H1 (cell line): ENCODE results near the gene TMEM40. TPM values are rescaled to one million over a fixed set of nuclear protein-coding genes. Genes with fewer than 3 reads are reported as not detected.

Experiments used
- CTCF ChIA-PET: fragments of 300-600 bp; sonication (Branson Sonifier 250); formaldehyde crosslinking; loops from one replicate; lab custom pipeline; 2021; ENCODE audit not compliant: partially characterized antibody; lab: Charles Lee
- POLR2A ChIA-PET: fragments of 300-600 bp; sonication (Branson Sonifier 250); formaldehyde crosslinking; loops from one replicate; lab custom pipeline; 2021; ENCODE audit warnings: inconsistent platforms; ENCODE audit not compliant: partially characterized antibody; lab: Charles Lee
- DNase-seq, 2 experiments: peaks; one replicate each; pipeline versions ENCODE4 v3.0.0 to v3.0.0-alpha.2; 2010 to 2022; ENCODE audit warnings: low spot score in 2 of 2, low read depth in 1 of 2, mixed read lengths in 1 of 2
- FAIRE-seq: peaks from 2 replicates; lab custom pipeline; 2011; peaks lifted over from hg19 to GRCh38; lab: Jason Lieb, UNC
- H2AFZ ChIP-seq: 2 replicates; pipeline ENCODE4 v1.8.1; 2012; ENCODE audit warnings: low read length, inconsistent platforms
- H2AK5ac ChIP-seq: 2 replicates; pipeline ENCODE4 v1.6.1; 2013; ENCODE audit warnings: low read depth, low read length
- H2BK120ac ChIP-seq: replicated peaks from 2 replicates; pipeline ENCODE3; 2013; ENCODE audit warnings: low read depth, low read length, inconsistent platforms
- H2BK12ac ChIP-seq: 2 replicates; pipeline ENCODE4 v1.6.1; 2013; ENCODE audit warnings: low read depth, low read length
- H2BK15ac ChIP-seq: 2 replicates; pipeline ENCODE4 v1.6.1; 2013; ENCODE audit warnings: low read length
- H2BK20ac ChIP-seq: 2 replicates; pipeline ENCODE4 v1.6.1; 2013; ENCODE audit warnings: low read length
- H2BK5ac ChIP-seq: 2 replicates; pipeline ENCODE4 v1.6.1; 2013; ENCODE audit warnings: low read depth, low read length
- H3K14ac ChIP-seq: 2 replicates; pipeline ENCODE4 v1.6.1; 2013; ENCODE audit warnings: inconsistent platforms; ENCODE audit not compliant: insufficient read length
- H3K18ac ChIP-seq: 2 replicates; pipeline ENCODE4 v1.6.1; 2013; ENCODE audit warnings: low read length; ENCODE audit errors: extremely low read depth
- H3K23ac ChIP-seq: 2 replicates; pipeline ENCODE4 v1.6.1; 2013; ENCODE audit warnings: inconsistent platforms; ENCODE audit not compliant: insufficient read length
- H3K23me2 ChIP-seq: 2 replicates; pipeline ENCODE4 v1.6.1; 2013; ENCODE audit warnings: low read depth, low read length
- H3K27ac ChIP-seq: 2 replicates; pipeline ENCODE4 v1.6.1; 2011; ENCODE audit warnings: low read depth, low read length, inconsistent platforms
- H3K27me3 ChIP-seq, 4 experiments: replicated peaks in 1 of 4; 1 replicate in 1 of 4; 2 replicates in 3 of 4; pipeline versions ENCODE4 v1.6.1 to v1.8.1; 2011 to 2013; ENCODE audit warnings: low read length in 3 of 4, mild to moderate bottlenecking in 3 of 4, inconsistent platforms in 2 of 4, mixed read lengths in 2 of 4, moderate library complexity in 1 of 4; ENCODE audit not compliant: control insufficient read depth in 3 of 4, insufficient read depth in 3 of 4; ENCODE audit errors: extremely low read depth in 1 of 4
- H3K36me3 ChIP-seq, 4 experiments: 2 replicates each; pipeline versions ENCODE4 v1.6.1 to v1.8.1; 2011 to 2013; ENCODE audit warnings: mild to moderate bottlenecking in 4 of 4, low read length in 3 of 4, moderate library complexity in 2 of 4, control low read depth in 1 of 4, inconsistent platforms in 1 of 4; ENCODE audit not compliant: insufficient read depth in 4 of 4, control insufficient read depth in 2 of 4
- H3K4ac ChIP-seq: replicated peaks from 2 replicates; pipeline ENCODE3; 2013; ENCODE audit warnings: low read length, low read depth, mixed read lengths, inconsistent platforms; ENCODE audit not compliant: insufficient read length
- H3K4me1 ChIP-seq, 4 experiments: replicated peaks in 1 of 4; 1 replicate in 1 of 4; 2 replicates in 3 of 4; pipeline versions ENCODE4 v1.6.1 to v1.8.1; 2011 to 2013; ENCODE audit warnings: low read length in 3 of 4, inconsistent platforms in 2 of 4, mixed read lengths in 1 of 4; ENCODE audit not compliant: insufficient read depth in 4 of 4, control insufficient read depth in 3 of 4
- H3K4me2 ChIP-seq, 2 experiments: 2 replicates each; pipeline versions ENCODE4 v1.6.1 to v1.8.1; 2011 to 2013; ENCODE audit warnings: low read depth in 2 of 2, low read length in 2 of 2, control low read depth in 1 of 2, inconsistent platforms in 1 of 2, mild to moderate bottlenecking in 1 of 2; ENCODE audit not compliant: insufficient read depth in 1 of 2
- H3K4me3 ChIP-seq, 4 experiments: fragments of 200-600, 300-600 bp in 1 of 4; sonication (generic), shearing (Covaris generic), sonication (Bioruptor Twin) in 1 of 4; 2 replicates each; pipeline versions ENCODE4 v1.5.1 to v1.8.1; 2011 to 2016; ENCODE audit warnings: low read length in 4 of 4, low read depth in 3 of 4, control low read depth in 2 of 4, inconsistent platforms in 2 of 4, mild to moderate bottlenecking in 2 of 4, mixed read lengths in 1 of 4, moderate library complexity in 1 of 4; ENCODE audit not compliant: insufficient read depth in 2 of 4; ENCODE audit errors: extremely low read depth in 1 of 4
- H3K56ac ChIP-seq: replicated peaks from 2 replicates; pipeline ENCODE3; 2013; ENCODE audit warnings: low read depth, mild to moderate bottlenecking, mixed read lengths, low read length, inconsistent platforms; ENCODE audit not compliant: insufficient read length
- H3K79me1 ChIP-seq: 2 replicates; pipeline ENCODE4 v1.6.1; 2013; ENCODE audit warnings: low read depth, low read length, control low read depth
- H3K79me2 ChIP-seq, 2 experiments: 2 replicates each; pipeline versions ENCODE4 v1.6.1 to v1.8.1; 2012 to 2013; ENCODE audit warnings: low read length in 2 of 2, mild to moderate bottlenecking in 2 of 2, inconsistent platforms in 1 of 2; ENCODE audit not compliant: insufficient read depth in 2 of 2, control insufficient read depth in 1 of 2
- H3K9ac ChIP-seq, 4 experiments: replicated peaks in 1 of 4; 1 replicate in 1 of 4; 2 replicates in 3 of 4; pipeline versions ENCODE4 v1.6.1 to v1.8.1; 2011 to 2013; ENCODE audit warnings: low read depth in 3 of 4, low read length in 3 of 4, control low read depth in 2 of 4, mild to moderate bottlenecking in 2 of 4, moderate library complexity in 2 of 4, inconsistent platforms in 1 of 4; ENCODE audit errors: extremely low read depth in 1 of 4
- H3K9me3 ChIP-seq, 2 experiments: 2 replicates each; pipeline versions ENCODE4 v1.6.1 to v1.8.1; 2012 to 2013; ENCODE audit warnings: mild to moderate bottlenecking in 2 of 2, moderate library complexity in 2 of 2, control low read depth in 1 of 2, inconsistent platforms in 1 of 2, low read depth in 1 of 2, low read length in 1 of 2, mixed read lengths in 1 of 2; ENCODE audit not compliant: insufficient read depth in 2 of 2
- H4K20me1 ChIP-seq, 2 experiments: replicated peaks in 1 of 2; 2 replicates each; pipeline versions ENCODE3 to v1.8.1; 2011 to 2013; ENCODE audit warnings: inconsistent platforms in 2 of 2, low read length in 2 of 2, mild to moderate bottlenecking in 1 of 2; ENCODE audit not compliant: insufficient read depth in 2 of 2, control insufficient read depth in 1 of 2
- H4K5ac ChIP-seq: 2 replicates; pipeline ENCODE4 v1.6.1; 2013; ENCODE audit warnings: low read length, low read depth, mixed read lengths, inconsistent platforms; ENCODE audit not compliant: insufficient read length
- H4K8ac ChIP-seq: 2 replicates; pipeline ENCODE4 v1.8.0; 2013; ENCODE audit warnings: mild to moderate bottlenecking, moderate library complexity, low read length, inconsistent platforms; ENCODE audit not compliant: insufficient read depth; ENCODE audit errors: extremely low read depth
- H4K91ac ChIP-seq: replicated peaks from 2 replicates; pipeline ENCODE3; 2013; ENCODE audit warnings: low read length, mixed read lengths, inconsistent platforms; ENCODE audit not compliant: insufficient read length
- ASH2L ChIP-seq: fragments of 200-600, 300-600 bp; sonication (generic); IDR thresholded peaks from one replicate; pipeline ENCODE4 v1.7.1; 2017; ENCODE audit warnings: low read length
- BCL11A ChIP-seq, 2 experiments: IDR thresholded peaks; one replicate each; pipeline ENCODE4 v1.6.1; 2011; ENCODE audit warnings: low read depth in 2 of 2, low read length in 2 of 2, mild to moderate bottlenecking in 2 of 2
- CBX8 ChIP-seq: fragments of 300-800, 300-1000 bp; sonication (generic); IDR thresholded peaks from 2 replicates; pipeline ENCODE4 v1.7.1; 2016; ENCODE audit warnings: low read depth, low read length, borderline replicate concordance
- CHD1 ChIP-seq: IDR thresholded peaks from 2 replicates; pipeline ENCODE4 v1.6.1; 2012; ENCODE audit warnings: low read depth, low read length, improper control_type of control experiment
- CREB1 ChIP-seq: IDR thresholded peaks from 2 replicates; pipeline ENCODE4 v1.6.1; 2012; ENCODE audit warnings: inconsistent platforms
- EZH2 ChIP-seq: fragments of 200-600 bp; sonication (generic); IDR thresholded peaks from 2 replicates; pipeline ENCODE4 v1.7.1; 2012; ENCODE audit warnings: low read depth, mild to moderate bottlenecking, moderate library complexity, low read length, inconsistent platforms; ENCODE audit not compliant: severe bottlenecking
- HDAC6 ChIP-seq: IDR thresholded peaks from one replicate; pipeline ENCODE4 v1.7.1; 2012; ENCODE audit warnings: low read depth, mild to moderate bottlenecking, inconsistent platforms, low read length, moderate library complexity
- MAFK ChIP-seq: IDR thresholded peaks from 2 replicates; pipeline ENCODE4 v1.6.1; 2012; ENCODE audit warnings: low read depth, mild to moderate bottlenecking, improper control_type of control experiment, low read length
- PHF8 ChIP-seq: fragments of 200-600 bp; sonication (generic); conservative IDR thresholded peaks from 2 replicates; pipeline ENCODE4 v1.7.1; 2012; ENCODE audit warnings: low read depth, mild to moderate bottlenecking, inconsistent platforms, low read length, moderate library complexity
- RBBP5 ChIP-seq: IDR thresholded peaks from 2 replicates; pipeline ENCODE4 v1.7.1; 2012; ENCODE audit warnings: low read depth, mild to moderate bottlenecking, inconsistent platforms, low read length, moderate library complexity, borderline replicate concordance
- SIN3A ChIP-seq, 2 experiments: IDR thresholded peaks in 1 of 2; conservative IDR thresholded peaks in 1 of 2; 2 replicates each; pipeline ENCODE4 v1.6.1; 2011 to 2012; ENCODE audit warnings: low read length in 2 of 2, improper control_type of control experiment in 1 of 2, low read depth in 1 of 2, mild to moderate bottlenecking in 1 of 2
- SIX5 ChIP-seq: IDR thresholded peaks from 2 replicates; pipeline ENCODE4 v1.6.1; 2011; ENCODE audit warnings: mild to moderate bottlenecking, low read depth, low read length
- SUZ12 ChIP-seq: fragments of 200-600 bp; sonication (generic); IDR thresholded peaks from 2 replicates; pipeline ENCODE4 v1.6.1; 2012; ENCODE audit warnings: mild to moderate bottlenecking, inconsistent platforms, low read length, moderate library complexity, mixed read lengths
- WGBS, 2 experiments: shearing (Covaris generic) in 1 of 2; methylation state at CpG; one replicate each; pipeline versions ENCODE4 v1.1.6 to v1.1.7; 2013 to 2015; ENCODE audit warnings: low lambda C conversion rate in 2 of 2, mixed read lengths in 2 of 2, inconsistent platforms in 1 of 2, low coverage in 1 of 2, missing lambda C conversion rate in 1 of 2; ENCODE audit not compliant: insufficient replicate concordance in 2 of 2, insufficient coverage in 1 of 2, insufficient read length in 1 of 2; ENCODE audit errors: extremely low coverage in 1 of 2, missing lambda C conversion rate in 1 of 2; 5-methylcytosine and 5-hydroxymethylcytosine counted together
- polyA plus RNA-seq, 7 experiments: library from polyadenylated mRNA; depleted of rRNA in 3 of 7; stranded (reverse) in 5 of 7; unstranded in 2 of 7; fragments of >200 nt in 5 of 7; fragments of 200-250 nt in 2 of 7; gene quantifications; 1 replicate in 5 of 7; 2 replicates in 1 of 7; 4 replicates in 1 of 7; pipeline versions ENCODE4 v1.2.1 to v1.2.3, GENCODE V29; 2011 to 2013; ENCODE audit warnings: missing spikeins in 2 of 7, mixed read lengths in 2 of 7
- total RNA-seq: library from RNA; stranded (reverse); fragmentation: NEBNext Ultra II Directional; extraction: Animal tissue kit (Norgen Biotek cat#: 25700); gene quantifications from 2 replicates; pipeline ENCODE4 v1.2.1, GENCODE V29; 2021
- TF ChIP-seq, protein P1 (sequence below): IDR thresholded peaks from 2 replicates; pipeline ENCODE4 v1.6.1; 2012; ENCODE audit warnings: inconsistent platforms

TMEM40 gene
- total and polyA plus RNA-seq, 2 of the 8 experiments (the other 6 are each of a cell fraction or from before 2014, with no cell fraction given), result 0.18 TPM; not detected in 1

DNA sequence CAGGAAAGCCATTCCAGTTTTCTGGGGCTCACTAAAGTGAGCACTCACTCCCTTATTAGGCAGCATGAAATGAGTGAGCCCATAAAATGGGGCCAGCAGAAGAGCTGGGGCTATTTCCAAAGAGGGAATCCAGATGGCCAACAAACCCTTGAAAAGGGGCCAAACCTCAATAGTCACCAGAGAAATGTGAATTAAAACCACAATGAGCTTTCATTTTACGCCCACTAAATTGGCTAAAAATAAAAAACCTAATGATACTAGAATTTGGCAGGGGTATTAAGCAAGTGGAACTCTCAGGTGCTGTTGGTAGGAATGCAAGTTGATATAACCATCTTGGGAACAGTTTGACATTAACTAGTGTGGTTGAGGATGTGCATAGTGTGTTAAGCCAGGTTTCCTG is 53.1 kb downstream of the TMEM40 start:
- ChIA-PET POLR2A (interaction anchor here (1.8 kb wide), 1 partner anchor 127 kb away, joined by 5 read pairs; no protein-coding TSS in a partner anchor), CTCF (interaction anchor here (0.5 to 4.9 kb wide), 43 partner anchors 7 to 571 kb away, joined by 3 to 29 read pairs (median 5); partner anchors contain the start of genes RPL32 and TMEM40)
- DNase-seq, result no peak
- Histone ChIP-seq H4K20me1 (no peaks in the 10 kb centered on the region), H3K27me3 (no peaks in the 10 kb centered on the region), H3K79me1 (no peaks in the 10 kb centered on the region), H3K23ac (no peak overlapping the region), H3K14ac (no peak overlapping the region), H4K8ac (no peak overlapping the region), H3K23me2 (no peaks in the 10 kb centered on the region), H2BK20ac (no peak overlapping the region), H3K18ac (no peak overlapping the region), H3K9me3 (no peaks in the 10 kb centered on the region), H3K56ac (no peak overlapping the region), H2AFZ (no peak overlapping the region), H3K4ac (no peak overlapping the region), H3K27ac (no peak overlapping the region), H4K5ac (no peak overlapping the region), H2AK5ac (no peak overlapping the region), H4K91ac (no peak overlapping the region), H3K4me3 (no peak overlapping the region), H3K4me1 (peaks cover 0 to 4% (median 0%) of the 10 kb centered on the region in 4 experiments; a peak in 2 of 7 replicates), H2BK15ac (no peak overlapping the region), H2BK120ac (no peak overlapping the region), H3K36me3 (no peaks in the 10 kb centered on the region), H3K9ac (no peak overlapping the region; a peak in 1 of 7 replicates), H2BK5ac (no peak overlapping the region), H3K79me2 (no peaks in the 10 kb centered on the region), H2BK12ac (no peak overlapping the region), H3K4me2 (no peak overlapping the region)
- 92% methylated on average over 1 of the region's 1 CpG; no CpG with 5 or more reads in 1 of the 2 experiments for WGBS, 2 experiments
- FAIRE-seq, result no peak
- TF ChIP-seq, protein P1, sequence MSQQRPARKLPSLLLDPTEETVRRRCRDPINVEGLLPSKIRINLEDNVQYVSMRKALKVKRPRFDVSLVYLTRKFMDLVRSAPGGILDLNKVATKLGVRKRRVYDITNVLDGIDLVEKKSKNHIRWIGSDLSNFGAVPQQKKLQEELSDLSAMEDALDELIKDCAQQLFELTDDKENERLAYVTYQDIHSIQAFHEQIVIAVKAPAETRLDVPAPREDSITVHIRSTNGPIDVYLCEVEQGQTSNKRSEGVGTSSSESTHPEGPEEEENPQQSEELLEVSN, result no peak
- TF ChIP-seq PHF8 (no peak), EZH2 (no peak), SIN3A (conservative IDR thresholded peaks at IDR 0.05 in 1 of 2, IDR thresholded peaks at IDR 0.05 in 1 of 2; ENCODE audit: low read depth in 1 of 2, low read length in 2 of 2) (no peak), ASH2L (no peak), SIX5 (no peak), CHD1 (no peak), CREB1 (no peak), RBBP5 (no peak), BCL11A (IDR thresholded peaks at IDR 0.05; ENCODE audit: low read depth in 2 of 2, low read length in 2 of 2) (no peak), CBX8 (no peak), HDAC6 (no peak), SUZ12 (no peak), MAFK (no peak)
